ES-I3 (cell line): ENCODE measurements around the gene DNAH3.
"Not testable (repeated sequence)": the region's sequence is repeated elsewhere in the genome, so short reads cannot be mapped to it uniquely, and the experiment has no call there.

Source experiments
- H3K36me3 ChIP-seq: 2 replicates; pipeline ENCODE4 v1.6.1; 2013; ENCODE audit warnings: mild to moderate bottlenecking, low read length, control low read depth, moderate library complexity; ENCODE audit not compliant: insufficient read depth
- H3K4me1 ChIP-seq: 2 replicates; pipeline ENCODE4 v1.6.1; 2013; ENCODE audit warnings: mild to moderate bottlenecking, control low read depth, low read length; ENCODE audit not compliant: insufficient read depth
- H3K9ac ChIP-seq: 2 replicates; pipeline ENCODE4 v1.6.1; 2013; ENCODE audit warnings: low read depth, mild to moderate bottlenecking, low read length, moderate library complexity
- H3K9me3 ChIP-seq: 2 replicates; pipeline ENCODE4 v1.6.1; 2013; ENCODE audit warnings: mild to moderate bottlenecking, low read length, moderate library complexity; ENCODE audit not compliant: control insufficient read depth, insufficient read depth

DNAH3 gene

GRCh38 chr16:21084631-21085225 is 65.9 kb downstream of the DNAH3 start:
- Histone ChIP-seq H3K9ac (no peak overlapping the region), H3K4me1 (no peaks in the 10 kb centered on the region), H3K36me3 (no peaks in the 10 kb centered on the region), H3K9me3 (no peaks in the 10 kb centered on the region)

GRCh38 chr16:21083729-21084268 is 66.8 kb downstream of the DNAH3 start:
- Histone ChIP-seq H3K9me3 (no peaks in the 10 kb centered on the region), H3K9ac (no peak overlapping the region), H3K36me3 (no peaks in the 10 kb centered on the region), H3K4me1 (no peaks in the 10 kb centered on the region)

- Histone ChIP-seq H3K4me1 (no peaks in the 10 kb centered on the region), H3K9me3 (no peaks in the 10 kb centered on the region), H3K9ac (no peak overlapping the region), H3K36me3 (no peaks in the 10 kb centered on the region)
Measured at GRCh38 chr16:21081329-21081728, 69.3 kb downstream of the DNAH3 start.

- Histone ChIP-seq H3K9me3 (no peaks in the 10 kb centered on the region), H3K4me1 (no peaks in the 10 kb centered on the region), H3K36me3 (no peaks in the 10 kb centered on the region), H3K9ac (no peak overlapping the region)
Measured at GRCh38 chr16:21078563-21078962, 72.1 kb downstream of the DNAH3 start.

GRCh38 chr16:21076186-21076883 is 74.3 kb downstream of the DNAH3 start:
- no peak overlapping the region for H3K9ac ChIP-seq
- no peaks in the 10 kb centered on the region for H3K36me3 ChIP-seq
- no peaks in the 10 kb centered on the region for H3K9me3 ChIP-seq
- H3K4me1 ChIP-seq, result no peaks in the 10 kb centered on the region

GRCh38 chr16:21075252-21075651 is 75.4 kb downstream of the DNAH3 start:
- Histone ChIP-seq H3K4me1 (no peaks in the 10 kb centered on the region), H3K36me3 (no peaks in the 10 kb centered on the region), H3K9me3 (no peaks in the 10 kb centered on the region), H3K9ac (no peak overlapping the region)

GRCh38 chr16:21072976-21073375 is 77.7 kb downstream of the DNAH3 start:
- H3K9me3 ChIP-seq, result no peaks in the 10 kb centered on the region
- no peaks in the 10 kb centered on the region for H3K4me1 ChIP-seq
- no peaks in the 10 kb centered on the region for H3K36me3 ChIP-seq
- H3K9ac ChIP-seq, result no peak overlapping the region

GRCh38 chr16:21071741-21072140 is 78.9 kb downstream of the DNAH3 start:
- Histone ChIP-seq H3K36me3 (no peaks in the 10 kb centered on the region), H3K9ac (no peak overlapping the region), H3K9me3 (no peaks in the 10 kb centered on the region)

GRCh38 chr16:21070564-21070963 is 80.1 kb downstream of the DNAH3 start:
- Histone ChIP-seq H3K36me3 (no peaks in the 10 kb centered on the region), H3K9ac (no peak overlapping the region)

More at GRCh38 chr16:21071741-21072140, 78.9 kb downstream of the DNAH3 start:
- H3K4me1 ChIP-seq, result no peaks in the 10 kb centered on the region

GRCh38 chr16:21069986-21070385 is 80.7 kb downstream of the DNAH3 start:
- no peaks in the 10 kb centered on the region for H3K4me1 ChIP-seq
- H3K9ac ChIP-seq, result no peak overlapping the region
- H3K36me3 ChIP-seq, result no peaks in the 10 kb centered on the region
- no peaks in the 10 kb centered on the region for H3K9me3 ChIP-seq

More at GRCh38 chr16:21070564-21070963, 80.1 kb downstream of the DNAH3 start:
- Histone ChIP-seq H3K9me3 (no peaks in the 10 kb centered on the region), H3K4me1 (no peaks in the 10 kb centered on the region)

- H3K36me3 ChIP-seq, result no peaks in the 10 kb centered on the region
- H3K9me3 ChIP-seq, result no peaks in the 10 kb centered on the region; the same call in 1 of the 2 replicates
- no peak overlapping the region for H3K9ac ChIP-seq
- H3K4me1 ChIP-seq, result no peaks in the 10 kb centered on the region
Measured at GRCh38 chr16:21064203-21064602, 86.4 kb downstream of the DNAH3 start.

GRCh38 chr16:21063314-21063713 is 87.3 kb downstream of the DNAH3 start:
- H3K9me3 ChIP-seq, H3K4me1 ChIP-seq, H3K9ac ChIP-seq, H3K36me3 ChIP-seq: not testable (repeated sequence)

- no peaks in the 10 kb centered on the region for H3K36me3 ChIP-seq
- no peaks in the 10 kb centered on the region; the same call in 1 of the 2 replicates for H3K9me3 ChIP-seq
- no peak overlapping the region for H3K9ac ChIP-seq
- no peaks in the 10 kb centered on the region for H3K4me1 ChIP-seq
Measured at GRCh38 chr16:21060027-21060510, 90.6 kb downstream of the DNAH3 start.

- no peaks in the 10 kb centered on the region for H3K9me3 ChIP-seq
- H3K4me1 ChIP-seq, result no peaks in the 10 kb centered on the region
- H3K36me3 ChIP-seq, result no peaks in the 10 kb centered on the region
- no peak overlapping the region for H3K9ac ChIP-seq
Measured at GRCh38 chr16:21057875-21058274, 92.8 kb downstream of the DNAH3 start.

GRCh38 chr16:21056396-21056795 is 94.2 kb downstream of the DNAH3 start:
- H3K9me3 ChIP-seq, result no peaks in the 10 kb centered on the region
- no peak overlapping the region for H3K9ac ChIP-seq
- H3K36me3 ChIP-seq, result no peaks in the 10 kb centered on the region
- H3K4me1 ChIP-seq, result no peaks in the 10 kb centered on the region
